Activated CD8-positive, alpha-beta memory T cell treated with anti-CD3 and anti-CD28 coated beads, Interleukin-2, amount 50 U/mL, for 4 hours (primary cell): ENCODE data around the gene CRKL.

Experiments used
- DNase-seq: peaks from one replicate; pipeline ENCODE4 v3.0.0-alpha.2; 2020

CRKL gene

GRCh38 chr22:20983081-20983771 is 66.0 kb downstream of the CRKL start:
- DNase-seq: no peak

DNA sequence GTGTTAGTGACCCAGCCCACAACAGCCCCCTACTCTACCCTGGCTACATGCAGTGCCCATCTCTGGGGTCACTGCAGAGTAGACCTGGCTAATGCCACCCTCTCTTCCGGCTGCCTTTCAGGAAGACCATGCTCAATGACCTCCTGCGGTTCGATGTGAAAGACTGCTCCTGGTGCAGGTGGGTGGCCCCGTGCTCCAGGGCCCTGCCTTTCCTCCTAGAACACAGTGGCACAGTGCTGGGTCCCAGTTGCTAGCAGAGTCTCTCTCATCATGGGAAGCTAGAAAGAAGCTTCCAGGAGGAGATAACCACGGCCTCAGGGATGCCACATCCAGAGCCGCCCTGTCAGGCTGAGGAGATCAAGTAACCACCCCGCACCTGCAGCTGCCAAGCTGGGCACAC is 68.5 kb downstream of the CRKL start:
- no peak for DNase-seq

GRCh38 chr22:20986365-20986764 is 69.2 kb downstream of the CRKL start:
- no peak for DNase-seq

DNA sequence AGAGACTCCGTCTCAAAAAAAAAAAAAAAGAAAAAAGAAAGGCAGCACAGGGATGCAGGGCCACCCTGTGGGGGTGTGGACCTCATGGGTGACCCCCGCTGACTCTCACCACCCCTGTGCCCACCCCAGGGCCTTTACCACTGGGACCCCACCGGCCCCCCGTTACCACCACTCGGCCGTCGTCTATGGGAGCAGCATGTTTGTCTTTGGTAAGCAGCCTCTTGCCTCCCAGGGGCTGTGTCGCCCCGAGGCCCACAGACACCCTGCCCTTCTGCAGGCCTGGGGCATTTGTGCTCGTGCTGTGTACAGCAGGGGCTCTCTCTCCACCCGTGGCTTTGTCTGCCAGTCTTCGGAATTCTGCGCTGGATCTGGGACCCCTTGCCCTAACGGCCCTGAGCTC is 70.2 kb downstream of the CRKL start:
- DNase-seq: no peak

DNA sequence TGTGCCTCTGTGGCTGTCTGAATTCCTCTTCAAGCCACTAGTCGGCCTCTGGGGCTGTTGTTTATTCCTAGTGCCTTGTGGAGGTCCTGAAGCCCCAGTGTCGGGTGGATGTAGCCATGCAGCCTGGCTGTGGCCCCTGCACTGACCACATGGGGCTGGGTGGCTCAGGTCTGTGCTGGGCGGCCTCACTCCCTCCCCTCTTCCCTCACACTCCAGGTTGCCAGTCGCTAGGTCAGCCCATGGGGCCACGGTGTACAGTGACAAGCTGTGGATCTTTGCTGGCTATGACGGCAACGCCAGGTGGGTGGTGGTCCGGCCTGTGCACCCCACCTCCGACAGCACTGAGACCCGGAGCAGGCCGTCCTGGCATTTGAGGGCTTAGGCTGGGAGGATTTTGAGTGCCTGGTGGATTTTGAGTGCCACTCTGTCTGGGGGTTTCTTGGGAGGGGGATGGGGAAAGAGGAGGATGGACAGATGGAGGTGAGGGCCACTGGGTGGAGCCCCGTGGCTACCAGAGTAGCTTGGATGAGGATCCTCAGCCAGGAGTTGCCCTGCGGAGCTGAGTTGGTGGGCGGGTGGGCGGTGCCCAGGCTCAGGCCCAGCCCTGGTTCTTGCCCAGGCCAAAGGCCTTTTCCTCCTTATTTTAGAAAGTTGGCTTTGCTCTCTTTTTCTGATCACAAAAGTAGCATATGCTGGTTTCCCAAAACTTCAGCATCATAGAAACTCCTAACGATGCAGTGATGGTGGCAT is 71.5 kb downstream of the CRKL start:
- no peak for DNase-seq

DNA sequence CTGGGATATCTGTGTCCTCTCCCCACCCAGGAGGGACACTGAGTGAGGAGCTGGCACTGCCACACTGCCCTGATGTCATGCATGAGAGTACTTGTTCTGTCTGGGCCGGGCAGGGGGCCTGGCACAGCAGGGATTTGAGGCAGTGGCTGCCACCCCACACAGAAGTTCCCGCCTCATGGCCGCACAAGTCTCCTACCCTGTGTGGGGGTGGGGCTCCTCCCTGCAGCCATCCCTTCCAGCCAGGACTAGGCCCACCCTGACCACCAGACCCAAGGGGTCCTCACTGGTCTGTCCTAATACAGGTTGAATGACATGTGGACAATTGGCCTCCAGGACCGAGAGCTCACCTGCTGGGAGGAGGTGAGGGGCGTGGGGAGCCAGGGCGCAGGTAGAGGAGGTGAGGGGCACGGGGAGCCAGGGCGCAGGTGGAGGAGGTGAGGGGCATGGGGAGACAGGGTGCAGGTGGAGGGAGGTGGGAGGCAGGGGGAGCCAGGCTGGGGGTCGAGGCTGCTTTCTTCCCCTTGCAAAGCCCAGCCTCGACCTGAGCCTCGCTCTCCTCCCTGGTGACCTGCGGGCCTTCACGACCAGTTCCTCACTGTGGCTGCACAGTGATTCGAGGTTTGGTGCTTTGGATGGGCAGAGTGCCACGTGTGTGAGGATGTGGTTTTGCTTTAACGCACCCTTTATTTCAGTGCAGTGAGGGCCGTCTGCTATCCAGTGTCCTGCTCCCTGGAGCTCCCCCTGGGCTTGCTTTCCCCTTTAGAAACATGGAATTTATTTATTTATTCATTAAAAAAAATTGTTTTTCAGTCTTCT is 72.3 kb downstream of the CRKL start:
- DNase-seq: no peak

- no peak for DNase-seq
These were observed 73.3 kb downstream of the CRKL start for GRCh38 chr22:20990184-20991180.

GRCh38 chr22:20991252-20992055 is 74.2 kb downstream of the CRKL start:
- no peak for DNase-seq

DNA sequence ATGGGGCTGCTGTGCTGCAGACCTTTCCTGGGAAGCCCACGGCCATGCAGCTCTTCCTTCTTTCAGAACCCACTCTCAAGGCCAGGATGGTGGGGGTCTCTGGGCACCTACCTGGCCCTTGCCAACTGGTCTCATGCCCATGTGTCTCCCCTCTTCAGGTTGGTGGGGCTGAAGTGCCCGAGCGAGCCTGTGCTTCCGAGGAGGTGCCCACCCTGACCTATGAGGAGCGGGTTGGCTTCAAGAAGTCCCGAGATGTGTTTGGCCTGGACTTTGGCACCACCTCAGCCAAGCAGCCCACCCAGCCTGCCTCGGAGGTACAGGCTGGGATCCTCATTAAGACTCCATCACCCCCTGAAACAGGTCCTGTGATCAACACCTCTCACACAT is 74.8 kb downstream of the CRKL start:
- DNase-seq: no peak

DNA sequence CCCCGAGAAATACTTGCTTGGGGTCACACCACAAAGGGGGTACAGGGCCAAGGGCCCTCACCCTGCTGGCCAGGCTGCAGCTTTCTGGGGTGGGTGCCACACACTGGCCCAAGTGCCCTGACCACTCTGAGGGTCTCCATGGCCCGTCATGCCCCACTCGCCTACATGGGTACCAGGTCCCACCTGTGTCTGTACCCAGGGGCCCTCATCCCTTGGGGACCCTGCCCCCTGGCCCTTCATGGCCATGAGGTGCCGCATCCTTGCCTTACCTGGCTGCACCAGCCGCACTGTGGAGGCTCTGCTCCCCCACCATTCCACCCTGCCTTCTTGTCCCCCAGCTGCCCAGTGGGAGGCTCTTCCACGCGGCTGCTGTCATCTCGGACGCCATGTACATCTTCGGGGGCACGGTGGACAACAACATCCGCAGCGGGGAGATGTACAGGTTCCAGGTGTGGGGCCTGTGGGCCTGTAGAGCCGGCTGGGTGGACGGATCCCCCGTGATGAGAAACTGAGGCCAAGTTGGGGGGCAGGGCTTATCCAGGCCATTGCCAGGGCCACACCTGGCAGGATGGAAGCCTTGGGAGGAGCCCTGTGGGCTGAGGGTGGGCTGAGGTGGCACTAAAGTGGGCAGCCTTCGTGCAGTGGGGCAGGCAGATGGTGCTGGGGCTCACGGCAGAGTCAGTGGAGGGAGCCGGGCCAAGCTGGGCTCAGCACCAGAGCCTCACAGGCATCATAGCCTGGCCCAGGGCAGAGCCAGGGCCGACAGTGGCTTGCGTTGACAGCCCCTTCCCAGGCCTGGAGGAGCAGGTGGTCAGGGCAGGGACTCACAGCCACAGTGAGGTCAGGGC is 75.5 kb downstream of the CRKL start:
- no peak for DNase-seq

GRCh38 chr22:20993304-20994127 is 76.3 kb downstream of the CRKL start:
- DNase-seq: no peak

- DNase-seq: no peak
These were observed 77.1 kb downstream of the CRKL start for GRCh38 chr22:20994128-20994901.

DNA sequence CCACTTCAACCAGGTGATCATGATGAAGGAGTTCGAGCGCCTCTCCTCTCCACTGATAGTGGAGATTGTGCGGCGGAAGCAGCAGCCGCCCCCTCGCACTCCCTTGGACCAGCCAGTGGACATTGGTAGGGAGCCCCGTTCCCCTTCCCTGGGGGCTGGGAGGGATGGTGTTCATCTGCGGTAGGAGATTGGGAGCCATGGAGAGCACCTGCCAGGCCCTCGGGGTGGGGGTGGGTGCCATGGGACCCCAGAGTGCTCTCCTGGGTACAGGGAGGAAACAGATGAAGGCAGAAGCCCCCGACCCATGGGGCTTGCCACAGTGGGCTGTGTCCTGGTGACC is 77.7 kb downstream of the CRKL start:
- DNase-seq: no peak

DNA sequence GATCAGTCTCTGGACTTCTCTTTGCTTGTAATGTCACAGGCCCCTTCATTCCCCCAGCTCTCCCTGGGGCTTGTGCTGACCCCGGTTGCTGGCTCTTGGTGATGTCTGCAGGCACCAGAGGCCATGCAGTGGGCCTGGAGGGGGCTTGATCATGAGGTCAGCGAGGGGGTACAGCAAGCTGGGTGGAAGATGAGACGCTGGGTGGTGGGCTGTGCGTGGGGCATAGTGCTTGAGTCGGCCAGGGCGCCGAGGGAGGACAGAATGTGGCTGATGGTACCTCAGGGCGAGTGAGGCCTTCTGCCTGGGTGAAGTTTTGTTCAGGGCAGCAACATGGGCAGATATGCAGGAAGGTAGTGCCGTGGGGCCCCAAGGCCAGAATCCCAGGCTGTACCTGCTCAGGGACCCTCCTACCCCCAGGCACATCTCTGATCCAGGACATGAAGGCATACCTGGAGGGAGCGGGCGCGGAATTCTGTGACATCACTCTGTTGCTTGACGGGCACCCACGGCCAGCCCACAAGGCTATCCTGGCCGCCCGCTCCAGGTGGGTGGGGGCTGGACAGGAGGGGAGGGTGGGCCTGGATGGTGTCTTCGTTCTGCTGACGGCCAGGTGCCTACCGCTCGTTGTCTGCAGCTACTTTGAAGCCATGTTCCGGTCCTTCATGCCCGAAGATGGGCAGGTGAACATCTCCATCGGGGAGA is 78.3 kb downstream of the CRKL start:
- no peak for DNase-seq

DNA sequence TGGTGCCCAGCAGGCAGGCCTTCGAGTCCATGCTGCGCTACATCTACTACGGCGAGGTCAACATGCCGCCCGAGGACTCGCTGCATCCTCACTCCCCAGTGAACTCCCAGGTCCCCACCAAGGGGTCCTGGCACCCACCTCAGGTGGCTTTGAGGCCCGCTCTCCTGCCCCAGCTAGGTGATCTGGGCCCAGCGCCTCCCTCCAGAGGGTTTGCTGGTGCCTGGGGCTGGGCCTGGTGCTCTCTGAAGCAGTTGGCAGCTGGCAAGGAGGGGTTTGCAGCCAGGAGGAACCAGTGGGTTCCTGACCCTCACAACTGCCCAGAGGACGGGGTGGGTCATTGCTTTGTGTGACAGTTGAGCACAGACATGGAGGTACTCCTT is 78.8 kb downstream of the CRKL start:
- DNase-seq: no peak

DNA sequence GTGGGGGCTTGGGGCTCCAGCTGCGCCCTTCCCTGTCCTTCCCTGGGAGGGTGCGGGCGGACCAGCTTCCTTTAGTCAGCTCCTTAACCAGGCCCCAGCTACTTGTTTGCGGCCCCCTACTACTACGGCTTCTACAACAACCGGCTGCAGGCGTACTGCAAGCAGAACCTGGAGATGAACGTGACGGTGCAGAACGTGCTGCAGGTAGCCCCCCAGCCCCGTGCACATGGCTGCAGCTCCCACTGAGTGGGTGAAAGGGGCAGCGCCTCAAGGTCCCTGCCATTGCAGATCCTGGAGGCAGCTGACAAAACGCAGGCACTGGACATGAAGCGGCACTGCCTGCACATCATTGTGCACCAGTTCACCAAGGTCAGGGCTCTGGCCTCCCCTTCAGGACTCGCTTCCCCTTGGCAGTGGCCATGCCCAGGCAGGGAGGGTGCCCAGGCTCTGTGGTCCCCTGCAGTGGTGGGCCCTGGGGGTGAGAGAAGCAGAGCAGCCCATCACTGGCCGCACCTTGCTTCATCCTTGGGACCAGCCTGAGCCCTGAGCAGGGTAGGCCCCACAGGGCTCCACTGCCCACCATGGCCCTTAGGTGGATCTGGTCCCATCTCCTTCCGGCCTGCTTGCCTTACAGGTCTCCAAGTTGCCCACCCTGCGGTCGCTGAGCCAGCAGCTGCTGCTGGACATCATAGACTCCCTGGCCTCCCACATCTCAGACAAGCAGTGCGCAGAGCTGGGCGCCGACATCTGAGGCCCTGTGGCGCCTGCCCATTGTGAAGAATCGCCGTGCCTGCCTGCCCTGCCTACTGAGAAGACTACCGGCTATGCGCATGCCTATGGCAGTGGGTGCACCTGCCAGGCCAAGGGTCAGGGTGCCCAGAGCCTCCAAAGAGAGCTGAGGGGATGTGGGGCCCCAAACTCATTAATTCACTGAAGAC is 79.7 kb downstream of the CRKL start:
- no peak for DNase-seq

GRCh38 chr22:20997536-20998257 is 80.5 kb downstream of the CRKL start:
- no peak for DNase-seq
